Right atrium auricular region (tissue), 2 donors: ENCODE measurements around the gene ZNF850. TPM values are rescaled to one million over a fixed set of nuclear protein-coding genes. Genes with fewer than 3 reads are reported as not detected.
"Not testable (repeated sequence)": the region's sequence is repeated elsewhere in the genome, so short reads cannot be mapped to it uniquely, and the experiment has no call there.

ENCODE experiments used
- DNase-seq: peaks from one replicate; pipeline ENCODE4 v3.0.0-alpha.2; 2019; ENCODE audit warnings: low spot score
- H3K27ac ChIP-seq, 2 donors: fragments of 200-600 bp; sonication (generic); 1 replicate in 1 of 2; 2 replicates in 1 of 2; pipeline ENCODE4 v1.5.1; 2016 to 2019
- H3K27me3 ChIP-seq, 2 donors: fragments of 200-600 bp; sonication (generic); one replicate each; pipeline versions ENCODE4 v1.5.1 to v1.6.0; 2017 to 2019
- H3K36me3 ChIP-seq: fragments of 200-600 bp; sonication (generic); one replicate; pipeline ENCODE4 v1.5.1; 2016
- H3K4me1 ChIP-seq, 2 donors: fragments of 200-600 bp; sonication (generic); one replicate each; pipeline versions ENCODE4 v1.5.1 to v1.6.0; 2017 to 2019
- H3K4me3 ChIP-seq, 2 donors: fragments of 200-600 bp; sonication (generic); 1 replicate in 1 of 2; 2 replicates in 1 of 2; pipeline ENCODE4 v1.5.1; 2017 to 2019; ENCODE audit warnings: mild to moderate bottlenecking in 1 of 2, moderate library complexity in 1 of 2
- H3K9me3 ChIP-seq, 2 donors: fragments of 200-600 bp; sonication (generic); one replicate each; pipeline ENCODE4 v1.5.1; 2019
- total RNA-seq, 2 donors: library from RNA; depleted of rRNA; stranded (reverse); fragments of >200 nt; gene quantifications; one replicate each; pipeline ENCODE4 v1.1.0, GENCODE V29; 2016
- TF ChIP-seq, protein P1 (sequence below), 2 donors: fragments of 200-600 bp; sonication (generic); IDR thresholded peaks; one replicate each; pipeline ENCODE4 v1.5.1; 2019; ENCODE audit warnings: antibody characterized with exemption in 2 of 2

Gene ZNF850
- total RNA-seq, 2 donors from 2014 or later, result 4.9 to 5.2 TPM

DNA sequence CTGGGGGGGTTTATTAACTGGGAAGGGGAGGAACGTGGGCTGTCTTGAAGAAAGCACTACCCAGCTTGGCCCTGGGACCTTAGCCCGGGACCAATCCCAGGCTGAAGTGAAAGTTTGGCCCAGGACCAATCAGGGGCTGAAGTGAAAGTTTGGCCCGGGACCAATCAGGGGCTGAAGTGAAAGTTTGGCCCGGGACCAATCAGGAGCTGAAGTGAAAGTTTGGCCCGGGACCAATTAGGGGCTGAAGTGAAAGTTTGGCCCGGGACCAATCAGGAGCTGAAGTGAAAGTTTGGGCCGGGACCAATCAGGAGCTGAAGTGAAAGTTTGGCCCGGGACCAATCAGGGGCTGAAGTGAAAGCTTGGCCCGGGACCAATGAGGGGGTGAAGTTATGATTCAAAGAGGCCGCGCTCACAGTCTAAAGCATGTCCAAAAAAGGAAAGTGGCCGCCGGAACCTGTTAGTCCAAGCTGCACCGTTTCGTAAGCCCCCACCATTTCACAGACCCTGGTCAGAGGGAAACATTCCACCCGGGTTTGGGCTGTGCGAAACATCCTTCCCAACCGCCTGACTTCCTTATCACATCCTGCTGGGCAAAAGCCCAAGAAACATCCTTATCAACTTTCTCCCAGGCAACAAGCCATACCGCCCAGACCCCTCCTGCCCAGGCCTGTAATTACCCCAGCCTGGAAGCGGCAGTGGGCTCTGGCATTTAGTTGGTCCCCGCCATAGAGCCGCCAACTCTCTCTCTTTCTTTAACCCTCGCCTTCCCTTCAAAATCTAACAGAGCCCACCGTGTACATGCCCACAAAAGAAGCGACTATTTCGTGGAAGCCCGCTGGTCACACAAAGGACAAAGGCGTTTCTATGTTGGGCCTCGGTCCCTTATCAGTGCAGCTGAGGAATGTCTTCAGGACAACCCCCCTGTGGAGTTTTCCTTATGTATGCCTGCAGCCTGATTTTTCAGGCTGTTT lies 1.1 kb downstream of the ZNF850 start:
- H3K36me3 ChIP-seq, result no peaks in the 10 kb centered on the region
- TF ChIP-seq, protein P1, sequence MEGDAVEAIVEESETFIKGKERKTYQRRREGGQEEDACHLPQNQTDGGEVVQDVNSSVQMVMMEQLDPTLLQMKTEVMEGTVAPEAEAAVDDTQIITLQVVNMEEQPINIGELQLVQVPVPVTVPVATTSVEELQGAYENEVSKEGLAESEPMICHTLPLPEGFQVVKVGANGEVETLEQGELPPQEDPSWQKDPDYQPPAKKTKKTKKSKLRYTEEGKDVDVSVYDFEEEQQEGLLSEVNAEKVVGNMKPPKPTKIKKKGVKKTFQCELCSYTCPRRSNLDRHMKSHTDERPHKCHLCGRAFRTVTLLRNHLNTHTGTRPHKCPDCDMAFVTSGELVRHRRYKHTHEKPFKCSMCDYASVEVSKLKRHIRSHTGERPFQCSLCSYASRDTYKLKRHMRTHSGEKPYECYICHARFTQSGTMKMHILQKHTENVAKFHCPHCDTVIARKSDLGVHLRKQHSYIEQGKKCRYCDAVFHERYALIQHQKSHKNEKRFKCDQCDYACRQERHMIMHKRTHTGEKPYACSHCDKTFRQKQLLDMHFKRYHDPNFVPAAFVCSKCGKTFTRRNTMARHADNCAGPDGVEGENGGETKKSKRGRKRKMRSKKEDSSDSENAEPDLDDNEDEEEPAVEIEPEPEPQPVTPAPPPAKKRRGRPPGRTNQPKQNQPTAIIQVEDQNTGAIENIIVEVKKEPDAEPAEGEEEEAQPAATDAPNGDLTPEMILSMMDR (IDR thresholded peaks at IDR 0.05), result no peak
- H3K9me3 ChIP-seq, result peaks cover 0 to 52% of the 10 kb centered on the region in 2 donors
- peak; percentile 81 for DNase-seq
- H3K27me3 ChIP-seq, result no peaks in the 10 kb centered on the region
- H3K27ac ChIP-seq, result peak overlapping the region; percentile 81 to 85
- H3K4me1 ChIP-seq, result peaks cover 0 to 20% of the 10 kb centered on the region in 2 donors
- H3K4me3 ChIP-seq, result peak overlapping the region; percentile 62 to 72

DNA sequence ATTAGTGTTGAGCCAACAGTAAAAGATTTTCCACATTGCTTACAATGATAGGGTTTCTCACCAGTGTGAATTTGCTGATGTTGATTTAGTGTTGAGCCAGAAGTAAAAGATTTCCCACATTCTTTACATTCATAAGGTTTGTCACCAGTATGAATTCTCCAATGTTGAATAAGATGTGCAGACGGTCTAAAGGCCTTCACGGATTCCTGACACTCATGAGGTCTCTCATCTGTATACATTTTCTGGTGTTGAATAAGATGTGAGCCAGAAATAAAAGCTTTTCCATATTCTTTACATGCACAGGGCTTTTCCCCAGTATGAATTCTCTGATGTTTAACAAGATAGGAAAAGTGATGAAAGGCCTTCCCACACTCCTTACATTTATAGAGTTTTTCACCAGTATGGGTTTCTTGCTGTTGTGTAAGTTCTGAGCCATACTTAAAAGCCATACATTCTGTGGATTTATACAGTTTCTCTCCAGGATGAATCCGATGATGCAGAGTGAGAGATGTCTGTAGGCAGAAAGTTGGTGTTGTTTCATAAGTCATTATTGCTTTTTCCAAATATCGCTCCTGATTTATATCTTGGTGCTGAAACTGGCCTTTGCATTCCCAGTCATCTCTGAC lies 22.4 kb downstream of the ZNF850 start:
- TF ChIP-seq, protein P1 (IDR thresholded peaks at IDR 0.05), result no peak
- DNase-seq, result no peak
- no peak overlapping the region for H3K27ac ChIP-seq
- no peaks in the 10 kb centered on the region for H3K4me1 ChIP-seq
- peaks cover 67% of the 10 kb centered on the region for H3K36me3 ChIP-seq
- H3K9me3 ChIP-seq, result peaks cover 66 to 100% of the 10 kb centered on the region in 2 donors
- no peaks in the 10 kb centered on the region for H3K27me3 ChIP-seq
- no peak overlapping the region for H3K4me3 ChIP-seq

DNA sequence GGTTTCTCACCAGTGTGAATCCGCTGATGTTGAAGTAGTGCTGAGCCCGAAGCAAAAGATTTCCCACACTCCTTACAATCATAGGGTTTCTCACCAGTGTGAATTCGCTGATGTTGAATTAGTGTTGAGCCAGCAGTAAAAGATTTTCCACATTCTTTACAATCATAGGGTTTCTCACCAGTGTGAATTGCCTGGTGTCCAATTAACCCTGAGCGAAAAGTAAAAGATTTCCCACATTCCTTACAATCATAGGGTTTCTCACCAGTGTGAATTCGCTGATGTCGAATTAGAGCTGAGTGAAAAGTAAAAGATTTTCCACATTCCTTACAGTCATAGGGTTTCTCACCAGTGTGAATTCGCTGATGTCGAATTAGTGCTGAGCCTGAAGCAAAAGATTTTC lies 23.0 kb downstream of the ZNF850 start:
- H3K4me1 ChIP-seq, H3K4me3 ChIP-seq, H3K27me3 ChIP-seq, H3K27ac ChIP-seq, DNase-seq: not testable (repeated sequence)
- Histone ChIP-seq H3K36me3 (peaks cover 69% of the 10 kb centered on the region), H3K9me3 (peaks cover 64 to 100% of the 10 kb centered on the region in 2 donors)

DNA sequence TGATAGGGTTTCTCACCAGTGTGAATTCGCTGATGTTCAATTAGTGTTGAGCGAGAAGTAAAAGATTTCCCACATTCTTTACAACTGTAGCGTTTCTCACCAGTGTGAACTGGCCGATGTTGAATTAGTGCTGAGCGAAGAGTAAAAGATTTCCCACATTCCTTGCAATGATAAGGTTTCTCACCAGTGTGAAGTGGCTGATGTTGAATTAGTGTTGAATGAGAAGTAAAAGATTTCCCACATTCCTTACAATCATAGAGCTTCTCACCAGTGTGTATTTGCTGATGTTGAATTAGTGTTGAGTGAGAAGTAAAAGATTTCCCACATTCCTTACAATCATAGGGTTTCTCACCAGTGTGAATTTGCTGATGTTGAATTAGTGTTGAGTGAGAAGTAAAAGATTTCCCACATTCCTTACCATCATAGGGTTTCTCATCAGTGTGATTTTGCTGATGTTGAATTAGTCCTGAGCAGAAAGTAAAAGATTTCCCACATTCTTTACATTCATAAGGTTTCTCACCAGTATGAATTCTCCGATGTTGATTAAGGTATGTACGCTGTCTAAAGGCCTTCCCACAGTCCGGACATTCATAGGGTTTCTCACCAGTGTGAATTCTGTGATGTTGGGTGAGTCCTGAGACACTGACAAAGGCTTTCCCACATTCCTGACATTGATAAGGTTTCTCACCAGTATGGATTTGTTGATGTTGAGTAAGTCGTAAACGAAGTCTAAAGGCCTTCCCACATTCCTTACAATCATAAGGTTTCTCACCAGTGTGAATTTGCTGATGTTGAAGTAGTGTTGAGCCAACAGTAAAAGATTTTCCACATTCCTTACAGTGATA lies 24.0 kb downstream of the ZNF850 start:
- Histone ChIP-seq H3K4me1 (no peaks in the 10 kb centered on the region), H3K4me3 (no peak overlapping the region), H3K9me3 (peaks cover 64 to 100% of the 10 kb centered on the region in 2 donors), H3K36me3 (peaks cover 70% of the 10 kb centered on the region), H3K27me3 (no peaks in the 10 kb centered on the region), H3K27ac (no peak overlapping the region)
- TF ChIP-seq, protein P1 (IDR thresholded peaks at IDR 0.05), result no peak
- DNase-seq, result no peak

DNA sequence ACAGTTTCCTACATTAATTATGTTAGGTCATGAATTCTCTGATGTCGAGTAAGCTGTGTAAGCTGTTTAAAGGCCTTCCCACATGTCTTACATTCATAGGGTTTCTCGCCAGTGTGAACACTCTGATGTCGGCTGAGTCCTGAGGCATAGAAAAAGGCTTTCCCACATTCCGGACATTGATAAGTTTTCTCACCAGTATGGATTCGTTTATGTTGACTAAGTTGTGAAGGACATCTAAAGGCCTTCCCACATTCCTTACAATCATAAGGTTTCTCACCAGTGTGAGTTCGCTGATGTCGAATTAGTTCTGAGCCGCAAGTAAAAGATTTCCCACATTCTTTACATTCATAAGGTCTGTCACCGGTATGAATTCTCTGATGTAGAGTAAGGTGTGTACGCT lies 24.9 kb downstream of the ZNF850 start:
- Histone ChIP-seq H3K4me3 (no peak overlapping the region), H3K27me3 (no peaks in the 10 kb centered on the region), H3K4me1 (no peaks in the 10 kb centered on the region), H3K36me3 (peaks cover 70% of the 10 kb centered on the region), H3K9me3 (peaks cover 65 to 100% of the 10 kb centered on the region in 2 donors), H3K27ac (no peak overlapping the region)
- no peak for DNase-seq
- TF ChIP-seq, protein P1 (IDR thresholded peaks at IDR 0.05), result no peak
